Measurements from ENCODE around the gene SRRM2.

Gene SRRM2

DNA sequence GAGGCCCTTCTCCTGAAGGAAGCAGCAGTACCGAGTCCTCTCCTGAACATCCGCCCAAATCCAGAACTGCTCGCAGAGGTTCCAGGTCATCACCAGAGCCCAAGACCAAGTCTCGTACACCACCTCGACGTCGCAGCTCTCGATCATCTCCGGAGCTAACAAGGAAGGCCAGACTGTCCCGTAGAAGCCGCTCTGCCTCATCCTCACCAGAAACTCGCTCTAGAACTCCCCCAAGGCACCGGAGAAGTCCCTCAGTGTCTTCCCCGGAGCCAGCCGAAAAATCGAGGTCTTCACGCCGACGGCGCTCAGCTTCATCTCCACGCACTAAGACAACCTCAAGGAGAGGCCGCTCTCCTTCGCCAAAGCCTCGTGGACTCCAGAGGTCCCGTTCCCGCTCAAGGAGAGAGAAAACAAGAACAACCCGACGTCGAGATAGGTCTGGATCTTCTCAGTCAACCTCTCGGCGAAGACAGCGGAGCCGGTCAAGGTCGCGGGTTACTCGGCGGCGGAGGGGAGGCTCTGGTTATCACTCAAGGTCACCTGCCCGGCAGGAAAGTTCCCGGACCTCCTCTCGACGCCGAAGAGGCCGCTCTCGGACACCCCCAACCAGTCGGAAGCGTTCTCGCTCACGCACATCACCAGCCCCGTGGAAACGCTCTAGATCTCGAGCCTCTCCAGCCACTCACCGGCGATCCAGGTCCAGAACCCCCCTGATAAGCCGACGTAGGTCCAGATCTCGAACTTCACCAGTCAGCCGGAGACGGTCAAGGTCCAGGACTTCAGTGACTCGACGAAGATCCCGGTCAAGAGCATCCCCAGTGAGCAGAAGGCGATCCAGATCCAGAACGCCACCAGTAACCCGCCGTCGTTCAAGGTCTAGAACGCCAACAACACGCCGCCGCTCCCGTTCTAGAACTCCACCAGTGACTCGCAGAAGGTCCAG lies 13.3 kb downstream of the SRRM2 start:
- DNase-seq, result no peak

DNA sequence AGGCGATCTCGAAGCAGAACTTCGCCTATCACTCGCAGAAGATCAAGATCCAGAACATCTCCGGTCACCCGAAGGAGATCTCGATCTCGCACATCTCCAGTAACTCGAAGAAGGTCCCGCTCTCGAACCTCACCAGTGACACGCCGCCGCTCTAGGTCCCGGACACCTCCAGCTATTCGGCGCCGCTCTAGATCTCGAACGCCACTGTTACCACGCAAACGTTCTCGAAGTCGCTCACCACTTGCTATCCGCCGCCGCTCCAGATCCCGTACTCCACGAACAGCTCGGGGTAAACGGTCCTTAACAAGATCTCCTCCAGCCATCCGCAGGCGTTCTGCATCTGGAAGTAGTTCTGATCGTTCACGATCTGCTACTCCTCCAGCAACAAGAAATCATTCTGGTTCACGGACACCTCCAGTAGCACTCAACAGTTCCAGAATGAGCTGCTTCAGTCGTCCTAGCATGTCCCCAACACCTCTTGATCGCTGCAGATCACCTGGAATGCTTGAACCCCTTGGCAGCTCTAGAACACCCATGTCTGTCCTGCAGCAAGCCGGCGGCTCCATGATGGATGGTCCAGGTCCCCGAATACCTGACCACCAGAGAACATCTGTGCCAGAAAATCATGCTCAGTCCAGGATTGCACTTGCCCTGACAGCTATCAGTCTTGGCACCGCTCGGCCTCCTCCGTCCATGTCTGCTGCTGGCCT lies 14.1 kb downstream of the SRRM2 start:
- DNase-seq, result no peak

DNA sequence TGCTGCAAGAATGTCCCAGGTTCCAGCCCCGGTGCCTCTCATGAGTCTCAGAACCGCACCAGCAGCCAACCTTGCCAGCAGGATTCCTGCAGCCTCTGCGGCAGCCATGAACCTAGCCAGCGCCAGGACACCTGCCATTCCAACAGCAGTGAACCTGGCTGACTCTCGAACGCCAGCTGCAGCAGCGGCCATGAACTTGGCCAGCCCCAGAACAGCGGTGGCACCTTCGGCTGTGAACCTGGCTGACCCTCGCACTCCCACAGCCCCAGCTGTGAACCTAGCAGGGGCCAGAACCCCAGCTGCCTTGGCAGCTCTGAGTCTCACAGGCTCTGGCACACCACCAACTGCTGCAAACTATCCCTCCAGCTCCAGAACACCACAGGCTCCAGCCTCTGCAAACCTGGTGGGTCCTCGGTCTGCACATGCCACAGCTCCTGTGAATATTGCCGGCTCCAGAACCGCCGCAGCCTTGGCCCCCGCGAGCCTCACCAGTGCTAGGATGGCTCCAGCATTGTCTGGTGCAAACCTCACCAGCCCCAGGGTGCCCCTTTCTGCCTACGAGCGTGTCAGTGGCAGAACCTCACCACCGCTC lies 14.8 kb downstream of the SRRM2 start:
- DNase-seq, result no peak

DNA sequence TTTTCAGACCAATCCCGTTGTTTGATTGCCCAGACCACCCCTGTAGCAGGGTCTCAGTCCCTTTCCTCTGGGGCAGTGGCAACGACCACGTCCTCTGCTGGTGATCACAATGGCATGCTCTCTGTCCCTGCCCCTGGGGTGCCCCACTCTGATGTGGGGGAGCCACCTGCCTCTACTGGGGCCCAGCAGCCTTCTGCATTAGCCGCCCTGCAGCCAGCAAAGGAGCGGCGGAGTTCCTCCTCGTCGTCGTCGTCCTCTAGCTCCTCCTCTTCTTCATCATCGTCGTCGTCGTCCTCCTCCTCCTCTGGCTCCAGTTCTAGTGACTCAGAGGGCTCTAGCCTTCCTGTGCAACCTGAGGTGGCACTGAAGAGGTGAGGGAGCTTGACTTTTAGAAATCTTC lies 15.5 kb downstream of the SRRM2 start:
- no peak for DNase-seq

DNA sequence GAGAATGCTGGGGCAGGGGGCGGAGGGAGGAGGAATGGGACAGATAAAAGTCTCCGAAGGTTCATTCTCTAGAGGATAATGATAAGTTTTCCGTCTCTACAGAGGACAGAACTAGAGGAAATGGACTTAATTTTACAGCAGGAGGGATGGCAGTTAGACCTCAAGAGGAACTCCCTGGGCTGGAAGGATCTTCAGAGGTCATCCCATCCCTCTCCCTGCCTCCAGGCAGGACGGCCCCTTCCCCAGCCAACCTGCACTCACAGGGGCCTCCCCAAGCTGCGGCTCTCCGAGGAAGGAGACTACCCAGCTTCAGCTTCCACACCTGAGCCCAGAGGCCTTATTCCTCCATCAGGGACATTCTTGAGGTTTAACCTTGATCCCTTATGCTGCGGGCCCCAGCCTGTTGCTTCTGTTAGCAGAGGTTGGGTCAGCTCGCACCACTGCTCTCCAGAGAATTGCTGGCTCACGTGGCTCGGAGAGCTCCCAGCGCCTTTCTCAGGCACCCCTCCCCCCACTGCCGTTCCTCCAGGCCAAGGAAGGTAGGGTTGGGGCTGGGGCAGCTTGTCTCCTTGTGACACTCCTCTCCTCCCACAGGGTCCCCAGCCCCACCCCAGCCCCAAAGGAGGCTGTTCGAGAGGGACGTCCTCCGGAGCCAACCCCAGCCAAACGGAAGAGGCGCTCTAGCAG lies 16.1 kb downstream of the SRRM2 start:
- no peak for DNase-seq

DNA sequence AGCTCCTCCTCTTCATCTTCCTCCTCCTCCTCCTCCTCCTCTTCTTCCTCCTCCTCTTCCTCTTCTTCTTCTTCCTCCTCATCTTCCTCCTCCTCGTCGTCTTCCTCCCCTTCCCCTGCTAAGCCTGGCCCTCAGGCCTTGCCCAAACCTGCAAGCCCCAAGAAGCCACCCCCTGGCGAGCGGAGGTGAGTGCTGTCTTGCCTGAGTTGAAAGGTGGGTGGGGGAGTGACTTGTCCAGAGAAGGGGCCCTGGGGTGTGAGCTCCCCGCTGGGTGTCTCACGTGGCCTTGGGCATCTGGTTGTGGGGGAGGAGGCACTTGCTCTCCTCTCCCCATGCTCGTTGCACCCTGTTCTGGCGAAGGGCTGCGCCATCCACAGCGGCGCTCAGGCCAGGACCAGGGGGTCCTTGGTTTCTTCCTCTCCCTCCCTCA lies 16.7 kb downstream of the SRRM2 start:
- DNase-seq, result no peak

DNA sequence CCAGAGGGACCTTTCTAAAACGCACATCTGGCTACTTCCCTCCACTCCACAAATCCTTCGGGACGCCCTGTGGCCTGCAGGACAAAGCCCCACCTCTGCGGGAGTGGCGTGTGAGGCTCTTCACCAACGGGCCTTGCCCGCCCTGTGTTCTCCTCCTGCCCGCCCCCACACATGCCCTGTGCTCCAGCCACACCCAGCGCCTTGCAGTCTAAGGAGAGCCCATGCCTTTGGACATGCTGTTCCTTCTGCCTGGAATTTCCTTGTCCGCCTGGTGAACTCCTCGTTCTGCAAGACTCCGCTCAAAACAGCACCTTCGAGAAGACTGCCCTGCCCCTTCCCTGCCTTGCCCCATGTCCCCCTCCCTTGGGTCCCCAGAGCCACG lies 17.2 kb downstream of the SRRM2 start:
- no peak for DNase-seq

DNA sequence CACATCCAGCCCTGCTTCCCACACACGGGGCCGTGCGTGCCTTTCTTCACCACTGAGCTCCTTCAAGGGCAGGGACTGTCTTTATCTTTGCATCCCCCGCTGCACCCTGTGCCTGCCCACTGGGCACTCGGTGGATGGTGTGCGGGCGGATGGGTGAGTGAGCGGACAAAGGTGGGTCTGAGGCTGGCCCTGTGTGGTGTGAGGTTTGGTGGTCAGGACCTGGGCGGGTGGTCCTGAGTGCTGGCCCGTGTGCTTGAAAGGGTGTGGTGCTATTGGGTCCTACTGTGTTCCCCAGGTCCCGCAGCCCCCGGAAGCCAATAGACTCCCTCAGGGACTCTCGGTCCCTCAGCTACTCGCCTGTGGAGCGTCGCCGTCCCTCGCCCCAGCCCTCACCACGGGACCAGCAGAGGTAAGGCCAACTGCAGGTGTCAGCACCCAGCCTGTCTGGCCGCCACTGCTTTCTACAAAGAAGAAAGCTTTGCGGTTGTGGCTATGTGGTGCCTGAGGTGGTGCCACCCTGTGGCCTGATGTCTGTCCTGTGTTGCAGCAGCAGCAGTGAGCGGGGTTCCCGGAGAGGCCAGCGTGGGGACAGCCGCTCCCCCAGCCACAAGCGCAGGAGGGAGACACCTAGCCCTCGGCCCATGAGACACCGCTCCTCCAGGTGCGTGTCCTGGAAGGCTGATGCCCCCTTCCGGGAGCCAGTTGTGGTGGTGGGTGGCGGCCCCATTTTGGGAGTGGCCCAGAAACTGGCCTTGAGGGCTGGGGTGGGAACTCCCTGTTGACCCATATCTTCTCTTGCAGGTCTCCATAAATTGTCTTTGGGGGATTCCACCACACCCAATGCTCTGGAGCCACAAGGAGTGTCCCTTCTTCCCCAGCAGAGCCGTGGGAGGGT lies 17.9 kb downstream of the SRRM2 start:
- no peak for DNase-seq

DNA sequence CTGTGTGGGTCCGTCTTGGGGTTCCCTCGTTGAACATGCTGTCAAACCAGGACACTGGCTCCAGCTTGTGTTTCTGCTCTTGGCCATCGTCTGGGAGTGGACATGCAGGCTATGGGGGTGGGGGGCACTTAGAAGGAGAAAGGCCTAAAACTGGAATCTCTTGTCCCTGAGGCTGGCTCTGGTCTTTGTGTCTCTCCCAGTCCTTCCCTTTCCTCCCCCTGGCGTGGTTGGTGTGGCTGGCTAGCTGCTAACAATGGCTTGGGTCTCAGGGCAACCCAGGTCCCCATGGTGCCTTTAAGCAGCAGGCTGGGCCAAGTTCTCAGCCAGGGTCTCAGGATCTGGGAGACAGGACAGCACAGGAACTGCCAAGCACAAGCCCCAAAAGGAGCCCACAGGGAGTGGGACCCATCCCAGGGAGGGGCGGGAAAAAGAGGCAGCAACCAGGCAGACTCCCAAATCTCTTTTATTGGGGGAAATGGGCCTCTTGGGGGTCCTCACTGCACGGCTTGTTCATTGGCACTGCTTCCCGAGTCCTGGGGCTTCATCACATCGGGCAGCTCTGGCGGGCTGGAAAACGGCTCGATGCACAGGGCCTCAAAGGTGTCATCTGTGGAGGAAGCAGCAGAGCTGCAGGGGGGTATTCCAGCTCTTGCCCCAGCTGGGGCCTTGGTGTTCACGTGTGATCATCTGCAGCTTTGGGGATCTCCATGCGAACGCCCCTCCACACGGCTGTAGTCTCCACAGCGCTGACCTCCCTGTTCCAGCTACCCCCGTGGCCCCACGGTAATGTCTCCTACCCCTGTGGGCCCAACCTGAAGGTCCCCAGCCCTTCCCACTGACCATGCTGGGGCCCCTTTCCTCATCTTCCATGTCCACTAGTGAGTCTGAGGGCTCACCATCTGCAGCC lies 19.3 kb downstream of the SRRM2 start:
- DNase-seq, result no peak

DNA sequence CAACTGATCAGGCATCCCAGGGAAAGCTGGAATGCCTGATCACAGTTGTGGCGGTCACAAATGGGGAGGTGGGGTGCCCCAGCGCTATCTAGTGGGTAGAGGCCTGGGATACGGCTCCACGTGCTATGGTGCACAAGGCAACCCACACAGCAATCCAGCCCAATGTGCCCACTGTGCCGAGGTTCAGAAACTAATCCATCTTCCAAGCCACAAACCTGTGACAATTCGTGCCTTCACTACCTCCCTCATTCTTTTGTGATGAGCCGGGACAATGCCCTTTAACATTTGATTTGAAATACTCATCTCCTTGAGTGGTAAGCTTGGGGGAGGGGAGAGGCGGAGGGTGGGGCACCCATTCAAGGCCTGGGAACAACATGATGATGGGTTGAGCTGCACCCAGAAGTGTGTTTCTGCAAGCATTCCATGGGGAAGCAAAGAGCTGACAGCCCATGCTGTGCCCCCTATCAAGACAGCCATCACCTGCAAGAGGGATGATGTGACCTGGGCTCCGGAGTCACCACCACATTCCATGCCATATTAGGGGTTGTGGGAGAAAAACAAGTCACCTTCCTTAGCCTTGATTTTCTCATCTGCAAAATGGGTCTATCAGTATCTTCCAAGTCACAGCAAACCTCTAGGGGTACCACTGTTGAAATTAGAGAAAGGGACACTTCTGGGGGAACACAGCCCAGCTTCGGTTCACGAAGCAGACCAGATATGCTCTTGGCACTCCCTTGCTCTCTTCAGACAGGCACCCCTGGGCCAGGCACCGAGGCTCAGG lies 20.9 kb downstream of the SRRM2 start:
- DNase-seq, result no peak

DNA sequence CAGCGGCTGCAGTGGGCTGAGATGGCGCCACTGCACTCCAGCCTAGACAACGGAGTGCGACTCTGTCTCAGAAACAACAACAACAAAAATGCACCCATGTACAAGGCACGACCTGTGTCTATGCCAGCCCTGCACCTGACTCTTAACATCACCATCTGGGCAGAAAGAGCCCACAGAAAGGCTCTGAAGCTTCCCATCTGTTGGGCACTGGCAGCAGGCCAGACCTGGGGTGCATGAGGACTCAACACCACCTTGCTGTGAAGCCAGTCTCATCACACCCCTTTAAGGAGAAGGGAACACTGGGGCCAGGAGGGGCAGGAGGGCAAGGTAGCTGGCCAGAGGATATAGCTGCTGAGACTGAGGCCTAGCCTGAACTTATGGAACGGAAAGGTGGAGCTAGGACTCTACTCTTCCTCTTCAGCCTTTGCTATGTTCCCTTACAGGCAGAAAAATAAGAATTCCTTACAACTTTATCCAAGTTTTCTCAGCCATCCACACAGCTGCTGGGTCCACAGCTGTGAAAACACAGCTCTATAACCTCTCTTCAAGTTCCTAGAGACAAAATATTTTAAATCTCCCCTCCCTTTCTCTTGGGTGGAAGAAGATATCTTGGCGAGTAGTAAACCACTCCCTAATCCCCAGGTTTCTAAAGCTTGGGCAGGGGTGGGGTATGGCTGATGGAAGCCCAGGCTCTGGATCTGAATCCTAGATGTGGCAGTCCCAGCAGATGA lies 21.9 kb downstream of the SRRM2 start:
- DNase-seq, result no peak

DNA sequence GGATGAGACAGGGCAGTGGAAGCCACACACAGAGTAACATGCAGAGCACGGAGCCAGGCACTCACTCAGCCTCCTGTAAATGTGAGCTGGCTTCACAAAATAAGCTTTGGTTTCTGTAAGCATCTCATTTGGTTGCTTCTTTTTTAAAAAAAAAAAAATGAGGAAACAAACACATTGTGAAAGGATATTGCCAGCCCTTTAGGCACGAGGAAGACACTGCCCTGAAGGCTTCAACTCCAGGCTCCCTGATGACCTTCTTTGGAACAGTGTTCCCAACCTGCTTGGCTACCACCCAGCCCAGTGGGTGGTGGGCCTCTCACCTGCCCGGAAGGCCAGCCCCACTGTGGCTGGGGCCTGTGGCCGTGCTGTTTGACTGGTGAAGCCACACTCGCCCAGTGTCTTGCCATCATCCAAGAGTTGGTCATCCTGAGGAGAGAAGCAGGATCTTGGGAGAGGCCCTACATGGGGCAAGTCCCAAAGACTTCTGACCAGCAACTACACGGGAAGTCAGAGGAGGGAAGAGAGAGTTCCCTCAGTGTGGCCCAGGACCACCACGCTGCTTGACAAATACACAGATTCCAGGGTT lies 22.8 kb downstream of the SRRM2 start:
- DNase-seq, result no peak

DNA sequence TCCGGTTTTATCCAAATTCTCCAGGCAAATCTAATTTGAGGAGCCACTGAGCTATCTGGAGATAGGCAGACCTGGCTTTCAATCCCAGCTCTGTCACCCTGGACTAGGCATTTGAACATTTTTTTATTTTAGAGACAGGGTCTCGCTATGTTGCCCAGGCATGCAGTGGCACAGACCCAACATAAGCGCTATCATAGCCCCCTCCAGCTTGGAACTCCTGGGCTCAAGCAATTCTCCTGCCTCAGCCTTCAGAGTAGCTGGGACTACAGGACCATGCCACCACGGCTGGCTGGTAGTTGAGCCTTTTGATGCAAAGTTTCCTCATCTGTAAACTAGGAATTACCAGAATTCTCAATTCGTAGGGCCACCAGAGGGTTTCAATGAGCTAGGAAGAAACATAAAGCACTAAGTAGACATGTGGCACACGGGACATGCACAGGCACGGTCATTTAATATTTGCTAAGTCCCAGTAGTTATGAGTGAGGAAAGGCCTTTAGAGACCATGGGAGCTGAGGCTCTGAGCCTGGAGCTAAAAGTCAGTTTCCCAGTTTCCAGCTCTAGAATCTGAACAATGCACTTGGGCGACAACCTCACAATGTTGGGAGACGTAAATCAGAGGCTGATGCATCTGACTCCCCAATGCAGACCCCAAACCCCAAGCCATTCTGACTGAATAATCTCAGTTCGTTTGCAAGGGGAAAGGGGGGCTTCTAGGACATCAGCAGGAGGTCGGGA lies 23.5 kb downstream of the SRRM2 start:
- DNase-seq, result no peak

DNA sequence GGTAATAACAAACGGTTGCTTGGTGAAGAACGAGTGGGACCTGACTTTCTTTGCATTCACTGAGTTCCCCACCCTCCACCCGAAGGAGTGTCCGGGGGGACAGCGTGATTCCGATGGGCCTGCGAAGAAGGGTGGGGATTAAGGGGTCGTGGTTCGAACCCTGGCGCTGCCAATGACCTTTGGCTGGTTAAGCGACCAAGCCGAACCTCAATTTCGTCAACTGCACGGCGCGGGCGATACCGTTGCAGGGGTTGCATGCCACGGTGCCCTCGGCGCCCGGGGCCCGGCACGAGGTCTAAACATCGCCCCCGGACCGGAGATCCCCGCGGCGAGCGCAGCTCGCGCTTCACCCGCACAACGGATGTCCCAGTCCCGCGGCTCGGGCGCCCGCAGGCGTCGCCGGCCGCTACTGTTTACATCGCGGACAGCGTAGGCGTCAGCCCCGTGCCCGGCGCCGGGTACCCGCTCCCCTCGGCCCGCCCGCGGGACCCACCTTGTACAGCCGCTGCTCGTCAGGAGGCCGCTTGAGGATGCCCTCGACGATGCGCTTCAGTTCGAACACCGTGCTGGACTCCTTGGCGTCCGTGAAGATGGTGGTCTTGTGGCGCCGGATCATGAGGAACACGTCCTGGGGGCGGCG lies 24.2 kb downstream of the SRRM2 start:
- DNase-seq, result no peak

DNA sequence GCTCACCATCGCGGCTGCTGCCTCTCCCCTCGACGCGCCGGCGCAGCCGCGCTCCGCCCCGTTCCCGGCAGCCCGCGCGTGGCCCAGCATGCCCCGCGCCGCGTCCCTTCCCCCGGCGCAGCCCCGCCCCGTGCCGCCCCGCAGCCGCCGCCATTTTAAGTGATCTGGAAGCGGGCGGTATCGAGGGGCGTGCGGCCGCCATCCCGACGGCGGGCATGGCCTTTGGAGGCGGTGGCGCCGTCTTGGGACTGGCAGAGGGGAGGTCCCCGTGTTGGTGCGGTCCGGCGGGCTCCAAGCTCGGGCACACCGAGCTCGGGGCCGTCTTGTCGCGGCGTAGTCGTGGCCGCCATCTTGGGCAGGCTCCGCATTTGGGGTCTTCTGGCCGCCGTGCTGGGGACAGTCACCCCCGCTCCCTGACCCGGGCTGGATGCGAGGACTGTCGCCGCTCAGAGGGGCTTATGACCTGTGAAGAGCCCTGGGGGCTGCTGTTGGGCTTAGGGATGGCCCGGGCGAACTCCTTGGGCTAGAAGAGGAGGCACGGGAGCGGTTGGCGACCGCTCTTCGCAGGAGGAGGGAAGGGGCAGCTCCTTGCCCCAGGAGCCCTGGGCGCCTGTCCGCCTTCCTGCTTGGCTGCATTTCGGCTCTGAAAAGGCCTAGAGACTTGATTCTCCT lies 24.9 kb downstream of the SRRM2 start, which contains the start of gene ELOB:
Gene ELOB, minus strand, starts transcription at position 50 of the 672 bp plus-strand sequence. Its CDS starts 41 bp downstream, at position 9.
- peak; percentile 73 for DNase-seq

DNA sequence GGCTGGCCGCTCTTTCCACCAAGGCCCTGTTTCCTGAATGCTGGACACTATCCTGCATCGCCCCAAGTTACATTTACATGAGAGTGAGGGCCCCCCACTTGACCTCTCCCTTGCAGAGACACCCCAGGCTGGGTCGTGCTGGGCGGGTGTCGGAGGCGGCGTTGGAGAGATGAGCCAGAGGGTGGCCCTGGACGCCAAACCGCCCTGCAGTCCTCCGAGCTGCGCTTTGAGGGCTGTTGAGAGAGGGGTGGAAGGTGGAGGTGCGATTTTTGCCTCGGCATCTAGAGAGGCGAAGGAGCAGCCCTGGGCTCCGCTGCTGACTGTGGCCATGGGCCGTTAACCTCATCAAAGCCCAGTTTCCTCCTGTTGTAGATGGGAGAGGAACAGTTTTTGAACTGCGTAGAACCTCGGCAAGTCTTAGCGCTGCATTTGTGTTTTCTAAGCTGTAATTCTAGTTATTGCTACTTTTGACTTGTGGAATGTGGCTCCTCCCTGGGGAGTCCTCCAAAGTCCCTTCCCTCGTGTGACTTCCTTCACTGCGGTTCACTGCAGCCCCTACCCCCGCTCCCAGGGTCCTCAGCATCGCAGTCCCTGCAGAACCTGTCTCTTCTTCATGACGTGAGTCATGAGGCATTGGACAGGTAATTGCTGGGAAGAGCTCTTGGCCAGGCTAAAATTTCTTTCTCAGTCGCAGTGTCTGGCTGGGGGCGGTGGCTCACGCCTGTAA lies 25.6 kb downstream of the SRRM2 start:
- no peak for DNase-seq

DNA sequence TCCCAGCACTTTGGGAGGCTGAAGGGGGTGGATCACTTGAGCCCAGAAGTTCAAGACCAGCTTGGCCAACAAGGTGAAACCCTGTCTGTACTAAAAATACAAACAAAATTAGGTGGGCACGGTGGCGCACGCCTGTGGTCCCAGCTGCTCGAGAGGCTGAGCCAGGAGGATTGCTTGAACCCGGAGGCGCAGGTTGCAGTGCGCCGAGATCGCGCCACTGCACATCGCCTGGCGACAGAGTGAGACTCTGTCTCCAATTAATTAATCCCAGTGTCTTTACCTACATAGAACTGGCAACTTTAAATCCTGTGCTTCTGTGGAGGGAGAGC lies 26.2 kb downstream of the SRRM2 start:
- DNase-seq, result no peak

Measured in NCI-H2107 (cell line).